HCT116 (cell line): ENCODE measurements around the gene ASPG. TPM values are rescaled to one million over a fixed set of nuclear protein-coding genes. Genes with fewer than 3 reads are reported as not detected.

ENCODE experiments used
- ATAC-seq: fragments of 200-7000 bp; cut with Tn5 transposase; 2 replicates; pipeline ENCODE4 v1.9.1; 2020; ENCODE audit warnings: mild to moderate bottlenecking, moderate library complexity
- BruUV-seq: library from RNA; stranded (reverse); fragments of 400-500 nt; replicated peaks from 2 replicates; lab custom pipeline; 2021; lab: Mats Ljungman, UMichigan
- CTCF ChIA-PET: fragments of 300-600 bp; sonication (Branson Sonifier 250); formaldehyde crosslinking; loops from one replicate; lab custom pipeline; 2021; ENCODE audit warnings: antibody characterized with exemption; lab: Charles Lee
- POLR2A ChIA-PET: fragments of 300-600, 350-600 bp; sonication (Branson Sonifier 250); formaldehyde crosslinking; loops from one replicate; lab custom pipeline; 2021; ENCODE audit warnings: antibody characterized with exemption; lab: Charles Lee
- RAD21 ChIA-PET, 2 experiments: fragments of 300-600 bp; sonication (Branson Sonifier 250); formaldehyde crosslinking; loops; one replicate each; lab custom pipeline; 2023; ENCODE audit warnings: low total read pairs in 2 of 2; ENCODE audit not compliant: uncharacterized antibody in 2 of 2, unreplicated experiment in 2 of 2, low non-redundant PET in 1 of 2; lab: Charles Lee
- DNase-seq: peaks from one replicate; pipeline ENCODE4 v3.0.0-alpha.2; 2010; ENCODE audit warnings: low read depth, low spot score
- H2AFZ ChIP-seq: fragments of 200-600 bp; shearing (Covaris generic), sonication (generic); 2 replicates; pipeline ENCODE4 v1.6.1; 2017; ENCODE audit warnings: low read depth, mixed run types, mixed read lengths, antibody characterized with exemption, low read length; ENCODE audit not compliant: poor library complexity, severe bottlenecking
- H3K27ac ChIP-seq: 2 replicates; pipeline ENCODE4 v1.5.1; 2012; ENCODE audit warnings: low read depth, low read length
- H3K27me3 ChIP-seq: fragments of 200-600 bp; sonication (generic); 2 replicates; pipeline ENCODE4 v1.6.1; 2016; ENCODE audit warnings: mixed run types, low read length, mixed read lengths; ENCODE audit not compliant: insufficient read depth
- H3K36me3 ChIP-seq, 2 experiments: fragments of 200-500 bp in 1 of 2; fragments of 200-600 bp in 1 of 2; sonication (Bioruptor generic) in 1 of 2; sonication (generic) in 1 of 2; 2 replicates each; pipeline versions ENCODE4 v1.5.1 to v1.6.1; 2014 to 2016; ENCODE audit warnings: low read length in 2 of 2, inconsistent platforms in 1 of 2, mixed read lengths in 1 of 2, mixed run types in 1 of 2; ENCODE audit not compliant: insufficient read depth in 2 of 2, control insufficient read depth in 1 of 2
- H3K4me1 ChIP-seq, 2 experiments: fragments of 200-600 bp in 1 of 2; sonication (generic) in 1 of 2; 2 replicates each; pipeline versions ENCODE4 v1.5.1 to v1.6.1; 2012 to 2017; ENCODE audit warnings: low read length in 2 of 2, inconsistent platforms in 1 of 2, mild to moderate bottlenecking in 1 of 2, mixed read lengths in 1 of 2, mixed run types in 1 of 2, moderate library complexity in 1 of 2; ENCODE audit not compliant: insufficient read depth in 2 of 2, control insufficient read depth in 1 of 2
- H3K4me2 ChIP-seq: fragments of 200-600 bp; sonication (generic); 2 replicates; pipeline ENCODE4 v1.6.1; 2017; ENCODE audit warnings: mixed run types, low read length, mixed read lengths
- H3K4me3 ChIP-seq, 2 experiments: fragments of 200-600 bp in 1 of 2; sonication (generic) in 1 of 2; replicated peaks in 1 of 2; 2 replicates each; pipeline ENCODE4 v1.5.1; 2011 to 2016; ENCODE audit warnings: low read length in 2 of 2, control low read depth in 1 of 2, low read depth in 1 of 2, mild to moderate bottlenecking in 1 of 2, mixed read lengths in 1 of 2, mixed run types in 1 of 2
- H3K79me2 ChIP-seq: fragments of 200-600 bp; sonication (generic); 2 replicates; pipeline ENCODE4 v1.6.1; 2017; ENCODE audit warnings: mild to moderate bottlenecking, mixed run types, low read length, moderate library complexity, mixed read lengths; ENCODE audit not compliant: insufficient read depth
- H3K9ac ChIP-seq: fragments of 200-600 bp; sonication (generic); 2 replicates; pipeline ENCODE4 v1.6.1; 2016; ENCODE audit warnings: low read length, mixed read lengths
- H3K9me2 ChIP-seq: fragments of 200-600 bp; sonication (generic), shearing (Covaris generic); 2 replicates; pipeline ENCODE4 v1.6.1; 2017; ENCODE audit warnings: mixed run types, mild to moderate bottlenecking, moderate library complexity; ENCODE audit not compliant: insufficient read depth
- H3K9me3 ChIP-seq, 2 experiments: fragments of 200-500 bp in 1 of 2; fragments of 200-600 bp in 1 of 2; sonication (Bioruptor generic) in 1 of 2; sonication (generic) in 1 of 2; 2 replicates each; pipeline ENCODE4 v1.6.1; 2014 to 2017; ENCODE audit warnings: low read length in 2 of 2, mixed read lengths in 2 of 2, inconsistent platforms in 1 of 2, low read depth in 1 of 2, mild to moderate bottlenecking in 1 of 2, mixed run types in 1 of 2, moderate library complexity in 1 of 2; ENCODE audit not compliant: control insufficient read depth in 1 of 2, insufficient read depth in 1 of 2
- H4K20me1 ChIP-seq: fragments of 200-600 bp; sonication (generic), shearing (Covaris generic); 2 replicates; pipeline ENCODE4 v1.6.1; 2017; ENCODE audit warnings: mixed run types, mild to moderate bottlenecking, moderate library complexity; ENCODE audit not compliant: insufficient read depth
- ATF3 ChIP-seq: IDR thresholded peaks from 2 replicates; pipeline ENCODE4 v1.6.1; 2012
- CBX3 ChIP-seq: IDR thresholded peaks from 2 replicates; pipeline ENCODE4 v1.6.1; 2012; ENCODE audit warnings: low read depth
- CEBPB ChIP-seq: IDR thresholded peaks from 2 replicates; pipeline ENCODE4 v1.6.1; 2012; ENCODE audit warnings: low read depth
- ELF1 ChIP-seq: IDR thresholded peaks from 2 replicates; pipeline ENCODE4 v1.6.1; 2012; ENCODE audit warnings: low read depth, borderline replicate concordance
- EZH2 ChIP-seq: fragments of 200-600 bp; sonication (generic); IDR thresholded peaks from 2 replicates; pipeline ENCODE4 v1.6.1; 2017; ENCODE audit warnings: antibody characterized with exemption, mixed run types
- FOSL1 ChIP-seq: IDR thresholded peaks from 2 replicates; pipeline ENCODE4 v1.6.1; 2012; ENCODE audit warnings: low read depth
- JUND ChIP-seq: IDR thresholded peaks from 2 replicates; pipeline ENCODE4 v1.6.1; 2012
- MAX ChIP-seq: IDR thresholded peaks from 2 replicates; pipeline ENCODE4 v1.6.1; 2012
- POLR2A ChIP-seq: IDR thresholded peaks from 2 replicates; pipeline ENCODE4 v1.7.0; 2011; ENCODE audit warnings: borderline replicate concordance; ENCODE audit not compliant: insufficient read depth, insufficient read length; ENCODE audit errors: extremely low read depth
- POLR2AphosphoS5 ChIP-seq: IDR thresholded peaks from 2 replicates; pipeline ENCODE4 v1.6.1; 2011; ENCODE audit warnings: mild to moderate bottlenecking, low read depth, low read length, moderate library complexity
- REST ChIP-seq: IDR thresholded peaks from 2 replicates; pipeline ENCODE4 v1.6.1; 2012; ENCODE audit warnings: low read depth
- SP1 ChIP-seq: IDR thresholded peaks from 2 replicates; pipeline ENCODE4 v1.6.1; 2012; ENCODE audit warnings: low read depth
- SRF ChIP-seq: IDR thresholded peaks from 2 replicates; pipeline ENCODE4 v1.6.1; 2012; ENCODE audit warnings: low read depth
- TCF7L2 ChIP-seq: IDR thresholded peaks from 2 replicates; pipeline ENCODE4 v1.7.0; 2011; ENCODE audit warnings: borderline replicate concordance, inconsistent platforms; ENCODE audit not compliant: insufficient read depth, insufficient read length; ENCODE audit errors: extremely low read depth
- YY1 ChIP-seq: IDR thresholded peaks from 2 replicates; pipeline ENCODE4 v1.6.1; 2011; ENCODE audit warnings: low read length, low read depth, moderate library complexity, mild to moderate bottlenecking; ENCODE audit not compliant: insufficient replicate concordance; ENCODE audit errors: extremely low read depth
- ZBTB33 ChIP-seq: IDR thresholded peaks from 2 replicates; pipeline ENCODE4 v1.6.1; 2011; ENCODE audit warnings: mild to moderate bottlenecking, low read length, moderate library complexity; ENCODE audit not compliant: insufficient replicate concordance; ENCODE audit errors: extremely low read depth
- ZNF274 ChIP-seq: fragments of 200-500 bp; sonication (Bioruptor generic); IDR thresholded peaks from 2 replicates; pipeline ENCODE4 v1.6.1; 2014; ENCODE audit warnings: mild to moderate bottlenecking, low read depth, low read length, inconsistent platforms
- intact Hi-C: fragments of 100-400 bp; cut with micrococcal nuclease; formaldehyde crosslinking; loops from 2 replicates; pipeline ENCODE4 v1.10.0; 2022
- total RNA-seq: library from RNA; stranded (reverse); gene quantifications from one replicate; pipeline ENCODE4 v1.2.1, GENCODE V29; 2021; ENCODE audit not compliant: unreplicated experiment

ASPG gene
- total RNA-seq, 1 experiment from 2014 or later = not detected

GRCh38 chr14:104081951-104082464 lies 3.5 kb upstream of the ASPG start:
- Histone ChIP-seq H4K20me1 (no peaks in the 10 kb centered on the region), H3K79me2 (no peaks in the 10 kb centered on the region), H3K9me3 (no peaks in the 10 kb centered on the region), H3K4me2 (no peak overlapping the region), H3K27me3 (no peaks in the 10 kb centered on the region), H3K9me2 (no peaks in the 10 kb centered on the region), H3K9ac (no peak overlapping the region), H3K36me3 (no peaks in the 10 kb centered on the region), H3K27ac (no peak overlapping the region), H2AFZ (no peak overlapping the region), H3K4me3 (no peak overlapping the region), H3K4me1 (peaks cover 2 to 5% of the 10 kb centered on the region in 2 experiments; a peak in 3 of 4 replicates)
- RAD21 ChIA-PET = no interaction called here
- TF ChIP-seq ELF1 (no peak), POLR2AphosphoS5 (no peak), ZBTB33 (no peak), CEBPB (no peak), YY1 (no peak), ZNF274 (no peak), MAX (no peak), EZH2 (no peak), ATF3 (no peak), TCF7L2 (no peak), POLR2A (no peak), SRF (no peak), CBX3 (no peak), JUND (no peak), SP1 (no peak), REST (no peak), FOSL1 (no peak)
- intact Hi-C loops = no loop called here
- POLR2A ChIA-PET = no interaction called here
- ATAC-seq (no peak), DNase-seq (no peak)
- BruUV-seq = no TSS peak
- CTCF ChIA-PET = interaction anchor here (2.2 kb wide), 1 partner anchor 12 kb away, joined by 8 read pairs; no protein-coding TSS in a partner anchor
